ENCODE data around the gene CDC37. TPM values are rescaled to one million over a fixed set of nuclear protein-coding genes. Genes with fewer than 3 reads are reported as not detected.
"Not testable (repeated sequence)": the region's sequence is repeated elsewhere in the genome, so short reads cannot be mapped to it uniquely, and the experiment has no call there.

The CDC37 gene
- total RNA-seq, 1 donor, result 151 TPM

GRCh38 chr19:10380313-10381102 is 22.8 kb downstream of the CDC37 start, which contains the start of gene TYK2:
Gene TYK2 (minus strand): TSS chr19:10380572. CDS start chr19:10378406, 2,166 bp downstream.
- peak; percentile 98 for DNase-seq (ENCODE audit: low read depth)
- H3K4me3 ChIP-seq (ENCODE audit: low read depth, low read length), result peak within 1 kb of the TSS; percentile 97
- TF ChIP-seq CTCF (IDR thresholded peaks at IDR 0.05; ENCODE audit: insufficient read depth, low read length), result no peak

GRCh38 chr19:10379880-10380312 is 23.4 kb downstream of the CDC37 start:
- no peak for TF ChIP-seq CTCF (IDR thresholded peaks at IDR 0.05; ENCODE audit: insufficient read depth, low read length)
- DNase-seq (ENCODE audit: low read depth), result no peak

GRCh38 chr19:10378124-10378523 is 25.2 kb downstream of the CDC37 start:
- no peak for DNase-seq (ENCODE audit: low read depth)
- H3K4me3 ChIP-seq (ENCODE audit: low read depth, low read length), result no peak overlapping the region
- TF ChIP-seq CTCF (IDR thresholded peaks at IDR 0.05; ENCODE audit: insufficient read depth, low read length), result no peak

More at GRCh38 chr19:10379880-10380312, 23.4 kb downstream of the CDC37 start:
- H3K4me3 ChIP-seq (ENCODE audit: low read depth, low read length), result peak overlapping the region; percentile 97

- not testable (repeated sequence) for DNase-seq (ENCODE audit: low read depth); H3K4me3 ChIP-seq (ENCODE audit: low read depth, low read length)
These were observed 26.2 kb downstream of the CDC37 start for GRCh38 chr19:10377140-10377640.

- no peak overlapping the region for H3K4me3 ChIP-seq (ENCODE audit: low read depth, low read length)
- no peak for TF ChIP-seq CTCF (IDR thresholded peaks at IDR 0.05; ENCODE audit: insufficient read depth, low read length)
- DNase-seq (ENCODE audit: low read depth), result no peak
These were observed 28.4 kb downstream of the CDC37 start for GRCh38 chr19:10374931-10375330.

GRCh38 chr19:10372690-10373089 is 30.7 kb downstream of the CDC37 start:
- no peak for DNase-seq (ENCODE audit: low read depth)
- no peak overlapping the region for H3K4me3 ChIP-seq (ENCODE audit: low read depth, low read length)
- TF ChIP-seq CTCF (IDR thresholded peaks at IDR 0.05; ENCODE audit: insufficient read depth, low read length), result no peak

- H3K4me3 ChIP-seq (ENCODE audit: low read depth, low read length), result no peak overlapping the region
- TF ChIP-seq CTCF (IDR thresholded peaks at IDR 0.05; ENCODE audit: insufficient read depth, low read length), result no peak
- no peak for DNase-seq (ENCODE audit: low read depth)
These were observed 35.1 kb downstream of the CDC37 start for GRCh38 chr19:10368101-10368803.

- DNase-seq (ENCODE audit: low read depth); H3K4me3 ChIP-seq (ENCODE audit: low read depth, low read length): not testable (repeated sequence)
These were observed 36.3 kb downstream of the CDC37 start for GRCh38 chr19:10366950-10367512.
